HepG2 (cell line): ENCODE results near the gene GABRA1. TPM values are rescaled to one million over a fixed set of nuclear protein-coding genes. Genes with fewer than 3 reads are reported as not detected.

Source experiments
- ATAC-seq: fragments of 200-7000 bp; cut with Tn5 transposase; 3 replicates; pipeline ENCODE4 v1.9.1; 2020; ENCODE audit warnings: mild to moderate bottlenecking, moderate library complexity
- BruUV-seq: library from RNA; stranded (reverse); fragments of 400-500 nt; replicated peaks from 2 replicates; lab custom pipeline; 2021; lab: Mats Ljungman, UMichigan
- CTCF ChIA-PET: fragments of 300-600 bp; formaldehyde crosslinking; extraction: SDS; loops from one replicate; lab custom pipeline; 2021; ENCODE audit warnings: low total read pairs, inconsistent platforms, low intra/inter-chr PET ratio; lab: Yijun Ruan, JAX
- POLR2A ChIA-PET: fragments of 350-600 bp; sonication (Branson Sonifier 250); formaldehyde crosslinking; loops from one replicate; lab custom pipeline; 2020; ENCODE audit warnings: antibody characterized with exemption, inconsistent platforms; lab: Yijun Ruan, JAX
- DNase-seq: peaks from one replicate; pipeline ENCODE4 v3.0.0-alpha.2; 2015; ENCODE audit warnings: low spot score
- FAIRE-seq: peaks from 3 replicates; lab custom pipeline; 2011; peaks lifted over from hg19 to GRCh38; lab: Jason Lieb, UNC
- H2AFZ ChIP-seq: one replicate; pipeline ENCODE4 v1.6.1; 2011; ENCODE audit warnings: low read length, inconsistent platforms
- H3K27ac ChIP-seq: fragments of 300-600 bp; 3 replicates; pipeline ENCODE4 v1.8.0; 2011; ENCODE audit warnings: mixed run types, mild to moderate bottlenecking, mixed read lengths, low read length, inconsistent platforms; ENCODE audit not compliant: insufficient read depth; ENCODE audit errors: extremely low read length
- H3K27me3 ChIP-seq, 2 experiments: fragments of 200-600 bp in 1 of 2; 2 replicates in 1 of 2; 3 replicates in 1 of 2; pipeline versions ENCODE4 v1.6.0 to v1.8.0; 2011; ENCODE audit warnings: low read length in 2 of 2, mild to moderate bottlenecking in 2 of 2, moderate library complexity in 2 of 2, inconsistent platforms in 1 of 2; ENCODE audit not compliant: insufficient read depth in 2 of 2, control insufficient read depth in 1 of 2
- H3K36me3 ChIP-seq, 2 experiments: fragments of 200-600 bp in 1 of 2; replicated peaks in 1 of 2; 2 replicates in 1 of 2; 3 replicates in 1 of 2; pipeline versions ENCODE4 v1.5.1 to v1.8.0; 2011; ENCODE audit warnings: low read length in 2 of 2, inconsistent platforms in 1 of 2; ENCODE audit not compliant: insufficient read depth in 2 of 2, control insufficient read depth in 1 of 2
- H3K4me1 ChIP-seq: 2 replicates; pipeline ENCODE4 v1.5.1; 2012; ENCODE audit warnings: low read length, inconsistent platforms; ENCODE audit not compliant: insufficient read depth
- H3K4me2 ChIP-seq: 2 replicates; pipeline ENCODE4 v1.6.0; 2011; ENCODE audit warnings: low read depth, low read length, inconsistent platforms
- H3K4me3 ChIP-seq, 3 experiments: fragments of 200-600 bp in 1 of 3; sonication (generic), shearing (Covaris generic) in 1 of 3; replicated peaks in 1 of 3; 2 replicates each; pipeline ENCODE4 v1.5.1; 2011 to 2016; ENCODE audit warnings: low read length in 3 of 3, inconsistent platforms in 2 of 3, low read depth in 2 of 3, mild to moderate bottlenecking in 2 of 3, control low read depth in 1 of 3, mixed read lengths in 1 of 3; ENCODE audit not compliant: insufficient read depth in 1 of 3
- H3K79me2 ChIP-seq: one replicate; pipeline ENCODE4 v1.6.1; 2011; ENCODE audit warnings: low read length, inconsistent platforms; ENCODE audit not compliant: insufficient read depth
- H3K9ac ChIP-seq: 2 replicates; pipeline ENCODE4 v1.6.0; 2011; ENCODE audit warnings: mild to moderate bottlenecking, low read depth, low read length, inconsistent platforms; ENCODE audit not compliant: insufficient read depth
- H3K9me3 ChIP-seq: 2 replicates; pipeline ENCODE4 v1.5.1; 2012; ENCODE audit warnings: mild to moderate bottlenecking, low read length
- H4K20me1 ChIP-seq: 2 replicates; pipeline ENCODE4 v1.6.0; 2011; ENCODE audit warnings: inconsistent platforms, mild to moderate bottlenecking, low read length, moderate library complexity; ENCODE audit not compliant: insufficient read depth
- CEBPB ChIP-seq: IDR thresholded peaks from 2 replicates; pipeline ENCODE4 v1.6.1; 2011; ENCODE audit warnings: low read depth, low read length, improper control_type of control experiment, borderline replicate concordance
- FOXJ3 ChIP-seq: sonication (generic); formaldehyde crosslinking; IDR thresholded peaks from 2 replicates; pipeline ENCODE4 v1.4.0; 2020; ENCODE audit warnings: missing genetic modification reagents, mild to moderate bottlenecking, borderline replicate concordance
- GABPB1 ChIP-seq: IDR thresholded peaks from 2 replicates; pipeline ENCODE4 v1.6.1; 2016; ENCODE audit warnings: mild to moderate bottlenecking, missing genetic modification reagents, moderate library complexity, missing compliant biosample characterization
- HES4 ChIP-seq: sonication (generic); formaldehyde crosslinking; IDR thresholded peaks from 2 replicates; pipeline ENCODE4 v1.9.0; 2021; ENCODE audit warnings: mild to moderate bottlenecking, missing genetic modification reagents, borderline replicate concordance
- NFATC3 ChIP-seq: sonication (generic); formaldehyde crosslinking; IDR thresholded peaks from 2 replicates; pipeline ENCODE4 v1.5.1; 2020; ENCODE audit warnings: mild to moderate bottlenecking, missing genetic modification reagents
- NFIC ChIP-seq: IDR thresholded peaks from 2 replicates; pipeline ENCODE4 v1.6.1; 2012; ENCODE audit warnings: mild to moderate bottlenecking, low read length, inconsistent platforms
- NR2F2 ChIP-seq: IDR thresholded peaks from 2 replicates; pipeline ENCODE4 v1.6.1; 2012; ENCODE audit warnings: low read depth, inconsistent platforms, borderline replicate concordance
- NRL ChIP-seq: sonication (generic); formaldehyde crosslinking; IDR thresholded peaks from 2 replicates; pipeline ENCODE4 v1.5.0; 2020; ENCODE audit warnings: missing genetic modification reagents, mild to moderate bottlenecking, moderate library complexity, borderline replicate concordance
- REST ChIP-seq, 2 experiments: IDR thresholded peaks; 2 replicates each; pipeline ENCODE4 v1.6.1; 2011 to 2012; ENCODE audit warnings: low read length in 2 of 2, borderline replicate concordance in 1 of 2, low read depth in 1 of 2, mild to moderate bottlenecking in 1 of 2, moderate library complexity in 1 of 2
- SIN3B ChIP-seq: fragments of 150-350 bp; IDR thresholded peaks from 2 replicates; pipeline ENCODE4 v1.6.1; 2014; ENCODE audit warnings: low read length
- TCF7 ChIP-seq: sonication (generic); IDR thresholded peaks from 2 replicates; pipeline ENCODE4 v1.6.1; 2016; ENCODE audit warnings: antibody characterized with exemption, low read depth
- TCF7L2 ChIP-seq: IDR thresholded peaks from 2 replicates; pipeline ENCODE4 v1.6.1; 2011; ENCODE audit warnings: mild to moderate bottlenecking, low read depth, low read length, moderate library complexity
- TFE3 ChIP-seq: IDR thresholded peaks from 2 replicates; pipeline ENCODE4 v1.6.1; 2016
- WGBS: methylation state at CpG from one replicate; pipeline ENCODE4 v1.1.6; 2017; ENCODE audit warnings: low lambda C conversion rate; 5-methylcytosine and 5-hydroxymethylcytosine counted together
- in situ Hi-C: cut with HindIII; loops from 2 replicates; pipeline ENCODE4 v1.10.0; 2017; ENCODE audit warnings: low pct_unique_long_range_greater_than_20kb; ENCODE audit not compliant: extremely low pct_ligation_motif_present
- intact Hi-C: fragments of 100-400 bp; cut with micrococcal nuclease; formaldehyde crosslinking; loops from one replicate; pipeline ENCODE4 v1.10.0; 2022; ENCODE audit not compliant: unreplicated experiment
- polyA plus RNA-seq, 8 experiments: library from polyadenylated mRNA; depleted of rRNA in 3 of 8; stranded (reverse) in 7 of 8; unstranded in 1 of 8; fragments of >200 nt; fragmentation: Illumina TruSeq in 4 of 8; extraction: Trizol in 4 of 8; gene quantifications; 2 replicates each; pipeline versions ENCODE4 v1.2.1 to v1.2.3, GENCODE V29; 2011 to 2016; ENCODE audit warnings: low read depth in 4 of 8, missing spikeins in 1 of 8, mixed read lengths in 1 of 8; ENCODE audit not compliant: insufficient read depth in 1 of 8
- total RNA-seq, 5 experiments: library from RNA; depleted of rRNA; stranded (reverse); fragments of >200 nt; fragmentation: Illumina TruSeq; extraction: Trizol; gene quantifications; 2 replicates each; pipeline ENCODE4 v1.2.3, GENCODE V29; 2016; ENCODE audit warnings: low read depth in 1 of 5
- TF ChIP-seq, protein P1 (sequence below): sonication (generic); formaldehyde crosslinking; IDR thresholded peaks from 2 replicates; pipeline ENCODE4 v1.5.0; 2020; ENCODE audit warnings: mild to moderate bottlenecking, missing genetic modification reagents, moderate library complexity
- TF ChIP-seq, protein P2 (sequence below): sonication (generic); formaldehyde crosslinking; IDR thresholded peaks from 2 replicates; pipeline ENCODE4 v1.5.0; 2020; ENCODE audit warnings: missing genetic modification reagents, mild to moderate bottlenecking, borderline replicate concordance

GABRA1 gene
- total and polyA plus RNA-seq, 2 of the 13 experiments (the other 11 are each of a cell fraction or from before 2014, with no cell fraction given) = not detected

- TF ChIP-seq REST (IDR thresholded peaks at IDR 0.05; ENCODE audit: borderline replicate concordance in 1 of 2, low read depth in 1 of 2, low read length in 2 of 2) = no peak
- no peak for TF ChIP-seq SIN3B
Observed at GRCh38 chr5:161899590-161899989, 51.7 kb downstream of the GABRA1 start (continued).

GRCh38 chr5:161900981-161901380 lies 53.1 kb downstream of the GABRA1 start:
- Histone ChIP-seq H3K4me3 (no peak overlapping the region), H3K36me3 (no peaks in the 10 kb centered on the region), H2AFZ (no peak overlapping the region), H3K4me2 (no peak overlapping the region), H3K9me3 (no peaks in the 10 kb centered on the region), H3K4me1 (no peaks in the 10 kb centered on the region), H3K79me2 (no peaks in the 10 kb centered on the region), H3K9ac (no peak overlapping the region), H3K27ac (no peak overlapping the region), H4K20me1 (no peaks in the 10 kb centered on the region), H3K27me3 (no peaks in the 10 kb centered on the region)
- FAIRE-seq = no peak
- ChIA-PET POLR2A (no interaction called here), CTCF (no interaction called here)
- no peak for TF ChIP-seq FOXJ3 (CRISPR knock-in tag)
- TF ChIP-seq CEBPB = no peak
- TF ChIP-seq TCF7 = no peak
- TF ChIP-seq TFE3 (CRISPR knock-in tag) = no peak
- no peak for TF ChIP-seq NFATC3 (CRISPR knock-in tag)
- TF ChIP-seq, protein P1, sequence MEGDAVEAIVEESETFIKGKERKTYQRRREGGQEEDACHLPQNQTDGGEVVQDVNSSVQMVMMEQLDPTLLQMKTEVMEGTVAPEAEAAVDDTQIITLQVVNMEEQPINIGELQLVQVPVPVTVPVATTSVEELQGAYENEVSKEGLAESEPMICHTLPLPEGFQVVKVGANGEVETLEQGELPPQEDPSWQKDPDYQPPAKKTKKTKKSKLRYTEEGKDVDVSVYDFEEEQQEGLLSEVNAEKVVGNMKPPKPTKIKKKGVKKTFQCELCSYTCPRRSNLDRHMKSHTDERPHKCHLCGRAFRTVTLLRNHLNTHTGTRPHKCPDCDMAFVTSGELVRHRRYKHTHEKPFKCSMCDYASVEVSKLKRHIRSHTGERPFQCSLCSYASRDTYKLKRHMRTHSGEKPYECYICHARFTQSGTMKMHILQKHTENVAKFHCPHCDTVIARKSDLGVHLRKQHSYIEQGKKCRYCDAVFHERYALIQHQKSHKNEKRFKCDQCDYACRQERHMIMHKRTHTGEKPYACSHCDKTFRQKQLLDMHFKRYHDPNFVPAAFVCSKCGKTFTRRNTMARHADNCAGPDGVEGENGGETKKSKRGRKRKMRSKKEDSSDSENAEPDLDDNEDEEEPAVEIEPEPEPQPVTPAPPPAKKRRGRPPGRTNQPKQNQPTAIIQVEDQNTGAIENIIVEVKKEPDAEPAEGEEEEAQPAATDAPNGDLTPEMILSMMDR = no peak
- no peak for TF ChIP-seq TCF7L2
- TF ChIP-seq NFIC = no peak
- no peak for TF ChIP-seq HES4 (CRISPR knock-in tag)
- no peak for TF ChIP-seq GABPB1 (CRISPR knock-in tag)
- TF ChIP-seq NRL (CRISPR knock-in tag) = no peak
- no peak for TF ChIP-seq NR2F2
- TF ChIP-seq, protein P2, sequence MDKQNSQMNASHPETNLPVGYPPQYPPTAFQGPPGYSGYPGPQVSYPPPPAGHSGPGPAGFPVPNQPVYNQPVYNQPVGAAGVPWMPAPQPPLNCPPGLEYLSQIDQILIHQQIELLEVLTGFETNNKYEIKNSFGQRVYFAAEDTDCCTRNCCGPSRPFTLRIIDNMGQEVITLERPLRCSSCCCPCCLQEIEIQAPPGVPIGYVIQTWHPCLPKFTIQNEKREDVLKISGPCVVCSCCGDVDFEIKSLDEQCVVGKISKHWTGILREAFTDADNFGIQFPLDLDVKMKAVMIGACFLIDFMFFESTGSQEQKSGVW = no peak
- in situ Hi-C loops (no loop called here), intact Hi-C loops (no loop called here)
- no TSS peak for BruUV-seq
- no peak for DNase-seq
- 52% methylated on average over 1 of the region's 1 CpG for WGBS
- no peak for ATAC-seq
